GM18868 (cell line): ENCODE data around the gene PLEKHG2.
A peak's percentile ranks its signal among the peaks of the same experiment; 100 is the strongest.

Source experiments
- ATAC-seq: cut with Tn5 transposase; IDR thresholded peaks from one replicate; pipeline ENCODE4 v1.9.1; 2021; ENCODE audit warnings: mild to moderate bottlenecking, moderate library complexity; ENCODE audit not compliant: unreplicated experiment

The PLEKHG2 gene

DNA sequence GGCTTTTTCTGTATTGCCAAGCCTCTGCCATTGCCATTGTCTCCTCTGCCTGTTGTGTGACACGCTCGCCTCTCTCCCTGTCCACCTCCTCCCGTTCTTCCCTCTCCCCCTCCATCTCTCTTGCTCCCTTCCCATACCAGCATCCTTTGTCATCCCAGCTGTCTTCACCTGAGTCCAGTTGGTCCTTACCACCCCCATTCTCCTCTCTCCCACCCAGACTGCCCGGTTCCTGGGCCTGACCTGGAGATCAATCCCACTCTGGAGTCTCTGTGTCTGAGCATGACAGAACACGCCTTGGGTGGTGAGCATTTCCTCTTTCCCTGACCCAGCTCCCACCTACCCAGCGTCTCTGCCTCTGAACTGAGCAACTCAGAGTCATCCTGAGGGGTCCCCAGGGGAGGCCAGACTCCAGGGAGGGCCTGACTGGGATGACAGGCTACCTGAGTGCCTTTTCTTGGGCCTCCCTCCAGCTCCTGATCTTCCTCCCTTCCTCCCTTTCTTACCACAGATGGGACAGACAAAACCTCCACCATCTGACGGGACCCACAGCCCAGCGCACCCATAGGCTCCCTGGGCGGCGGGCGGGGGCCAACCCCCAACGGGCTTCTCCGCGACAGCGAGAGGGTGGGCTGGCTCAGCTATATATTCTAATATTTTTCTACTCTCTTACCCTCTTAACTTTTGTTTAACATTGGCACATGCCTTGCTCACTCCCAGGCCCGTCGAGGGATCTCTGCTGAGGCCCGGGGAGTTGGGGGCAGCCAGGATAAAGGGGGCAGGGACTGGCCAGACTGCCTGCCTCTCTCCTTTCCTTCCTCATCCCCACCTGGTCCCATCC, 29.3 kb upstream of the PLEKHG2 start:
- ATAC-seq = no peak

DNA sequence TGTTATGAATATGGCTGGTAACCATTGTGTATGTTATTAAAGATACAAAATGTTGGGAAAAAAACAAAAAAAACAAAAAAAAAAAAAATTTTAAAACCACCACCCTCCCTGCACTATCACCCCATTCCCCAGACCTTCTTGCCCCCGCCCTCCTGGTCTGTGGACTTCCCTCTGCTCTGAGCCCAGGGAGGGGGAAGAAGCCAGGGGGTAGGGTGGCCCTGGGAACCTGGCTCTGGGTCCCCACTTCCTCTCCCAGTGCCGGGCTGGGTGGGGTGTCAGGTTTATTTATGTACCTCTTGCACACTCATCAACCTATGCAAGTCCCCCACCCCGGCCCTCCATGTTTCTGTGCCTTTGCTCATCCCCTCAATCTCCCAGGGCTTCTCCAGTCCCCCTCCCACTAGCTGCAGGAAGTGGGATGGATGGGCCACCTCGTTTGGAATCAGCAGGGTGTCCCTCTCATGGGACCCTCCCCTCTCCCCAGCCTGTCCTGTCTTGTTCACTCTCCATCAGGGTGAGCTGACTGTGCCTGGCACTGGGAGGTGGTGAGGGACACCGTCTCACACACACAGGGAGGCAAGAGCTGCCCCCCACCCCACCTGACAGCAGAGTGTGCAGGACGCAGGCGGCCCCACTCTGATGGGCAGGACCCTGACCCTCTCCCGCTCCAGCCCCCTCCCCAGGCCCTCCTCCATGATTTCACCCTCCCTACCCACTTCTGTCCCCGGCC, 27.5 kb upstream of the PLEKHG2 start:
- no peak for ATAC-seq

DNA sequence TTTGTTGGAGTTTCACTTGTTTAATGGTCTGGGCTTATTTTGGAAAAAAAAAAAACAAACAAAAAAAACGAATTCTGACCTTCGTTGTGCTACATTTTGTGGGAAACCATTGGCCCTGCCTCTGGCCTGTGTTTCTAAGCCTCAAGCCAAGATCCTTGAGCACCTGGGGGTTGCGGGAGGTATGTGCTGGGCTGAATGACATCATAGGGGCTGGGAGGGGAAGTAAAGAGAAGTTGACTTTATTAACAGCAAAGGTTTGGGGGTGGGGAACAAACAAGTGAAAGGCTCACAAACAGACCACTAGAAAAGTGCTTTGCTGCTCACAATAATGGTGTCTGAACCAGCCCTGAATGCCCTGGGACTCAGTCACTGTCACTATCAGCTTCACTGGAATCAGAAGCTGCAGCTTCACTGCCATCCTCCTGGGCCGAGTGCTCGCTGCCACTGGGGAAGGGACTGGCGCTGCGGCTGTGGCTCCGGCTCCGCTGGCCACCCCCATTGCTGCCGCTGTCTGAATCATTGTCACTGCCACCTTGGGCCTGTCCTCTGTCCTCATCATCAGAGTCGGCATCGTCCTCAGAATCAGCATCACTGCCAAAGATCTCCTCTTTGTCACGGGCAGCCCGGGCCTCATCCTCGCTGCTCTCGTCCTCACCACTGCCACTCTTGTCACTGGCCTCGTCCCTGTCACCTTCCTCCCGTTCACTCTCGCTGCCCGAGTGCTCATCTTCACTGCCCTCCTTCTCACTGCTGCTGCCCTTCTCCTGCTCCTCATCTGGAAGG, 26.6 kb upstream of the PLEKHG2 start:
- ATAC-seq = no peak

DNA sequence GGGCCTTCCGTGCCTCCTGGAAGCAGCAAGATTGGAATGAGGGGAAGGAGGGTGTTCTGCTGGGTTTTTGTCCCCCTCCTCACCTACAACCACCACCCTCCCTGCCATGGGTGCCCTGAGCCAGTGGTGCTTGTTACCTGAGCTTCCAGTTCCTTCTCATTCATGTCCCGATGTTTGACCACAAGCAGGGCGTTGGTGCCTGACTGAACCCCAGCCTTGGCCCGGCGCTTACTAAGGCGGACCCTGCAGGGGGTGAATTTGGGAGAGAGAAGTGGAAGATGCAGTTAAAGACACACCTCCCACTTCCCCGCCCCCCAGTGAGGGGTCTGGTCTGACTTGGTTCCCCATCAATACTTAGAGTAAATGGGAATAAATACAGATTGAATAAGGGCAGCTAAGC, 25.9 kb upstream of the PLEKHG2 start:
- ATAC-seq = no peak

DNA sequence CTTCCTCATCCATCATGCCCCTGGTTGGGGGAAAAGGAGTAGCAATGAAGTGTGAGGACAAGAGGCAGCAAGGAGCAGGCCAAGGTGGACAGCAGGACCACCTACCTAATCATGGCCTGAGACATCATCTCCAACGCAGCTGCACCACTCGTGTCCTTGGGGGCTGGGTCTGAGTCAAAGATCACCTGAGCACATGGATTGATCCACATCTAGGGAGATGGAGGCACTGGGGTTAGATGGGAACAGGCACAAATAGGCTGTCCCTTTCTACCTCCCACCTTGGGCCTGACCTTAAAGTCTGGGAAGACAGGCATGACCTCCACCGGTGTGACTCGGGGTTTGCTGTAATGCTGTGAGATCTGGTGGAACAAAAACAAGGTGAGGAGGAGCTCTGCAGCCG, 23.8 kb upstream of the PLEKHG2 start:
- no peak for ATAC-seq

DNA sequence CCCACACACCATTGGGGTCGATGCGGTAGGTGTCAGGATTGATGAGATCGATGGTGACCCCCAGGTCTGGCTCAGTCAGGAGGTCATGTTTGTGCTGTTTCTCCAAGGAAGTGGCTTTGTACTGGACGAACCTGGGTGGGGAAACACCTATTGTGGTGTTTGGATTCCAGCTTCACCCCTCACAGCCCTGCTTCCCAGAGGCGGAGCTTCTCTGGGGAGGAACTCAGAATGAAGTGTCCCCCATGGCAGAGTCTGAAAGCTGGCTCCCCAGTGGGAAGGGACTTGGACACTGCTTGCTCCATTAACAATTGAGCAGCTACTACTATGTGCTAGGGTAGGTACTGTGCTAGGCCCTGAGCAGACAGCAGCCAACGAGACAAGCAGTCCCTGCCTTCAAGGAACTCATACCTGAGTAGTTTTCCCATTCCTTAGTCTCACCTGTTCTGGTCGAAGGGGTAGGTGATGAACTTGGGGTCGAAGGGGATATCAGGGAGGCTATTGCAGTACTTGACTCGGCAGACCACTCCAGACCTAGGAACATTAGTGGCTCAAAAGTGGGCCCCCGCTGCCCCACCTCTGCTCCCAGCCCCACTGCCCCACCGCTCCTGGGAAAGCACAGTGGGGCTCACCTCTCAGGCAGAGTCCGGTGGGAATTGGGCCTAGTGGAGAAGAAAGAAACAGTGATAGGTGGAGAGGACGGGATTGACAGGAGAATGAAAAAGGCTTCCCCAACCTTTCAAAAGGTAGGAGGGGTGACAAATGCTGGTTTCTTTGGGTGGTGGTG, 22.6 kb upstream of the PLEKHG2 start:
- ATAC-seq = no peak

DNA sequence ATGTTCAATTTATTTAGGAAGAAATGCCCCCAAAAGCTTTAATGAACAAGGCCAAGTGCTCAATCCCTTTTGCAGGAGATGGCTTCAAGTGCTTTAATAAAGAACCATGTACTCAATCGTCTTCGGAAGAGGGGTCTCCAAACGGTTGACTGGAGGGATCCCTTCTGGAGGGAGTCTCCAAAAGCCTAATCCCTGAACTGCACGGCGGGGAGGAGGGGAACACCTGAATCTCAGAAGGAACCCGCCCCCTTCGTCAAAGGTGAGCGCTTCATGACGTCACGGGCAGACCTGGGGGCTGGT, 22.1 kb upstream of the PLEKHG2 start:
- ATAC-seq = no peak

DNA sequence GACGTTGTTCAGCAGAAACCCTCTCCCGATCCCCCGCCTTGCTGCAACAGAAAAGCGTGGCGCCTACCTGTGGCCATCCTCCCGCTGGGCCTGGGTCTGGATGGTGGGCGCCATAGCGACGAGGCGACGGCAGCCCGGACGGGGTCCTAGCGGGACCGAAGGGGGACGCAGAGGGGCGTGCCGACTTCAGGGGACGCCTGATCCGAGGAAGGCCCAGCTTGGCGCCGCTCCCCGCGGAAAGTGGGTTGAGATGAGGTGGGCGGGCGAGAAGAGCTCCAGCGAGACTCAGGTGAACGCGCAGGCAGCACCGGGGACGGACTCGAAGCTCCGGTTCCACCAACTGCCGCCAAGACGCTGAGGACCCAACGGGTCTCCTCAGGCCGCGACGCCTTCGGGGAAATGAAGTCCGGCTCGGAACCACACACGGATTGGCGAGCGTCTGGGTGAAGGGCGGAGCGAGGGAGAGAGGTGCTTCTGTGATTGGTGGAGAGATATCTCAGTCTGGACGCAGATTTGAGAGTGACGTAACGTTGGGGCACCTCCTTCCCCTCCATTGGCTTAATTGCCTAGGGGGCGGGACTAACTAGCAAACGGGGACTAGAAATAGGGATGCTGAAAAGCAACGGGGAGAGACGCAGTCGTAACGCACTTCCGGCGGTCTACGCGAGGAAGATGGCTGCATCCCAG, 21.6 kb upstream of the PLEKHG2 start, which contains the start of the genes MED29 and PAF1:
Gene MED29 (plus strand): TSS at position 628 of the 687 bp plus-strand sequence. CDS start 45 bp downstream, at position 673.
Gene PAF1 (minus strand): TSS at position 356 of the 687 bp plus-strand sequence. CDS start 242 bp downstream, at position 114.
- ATAC-seq = peak; percentile 92

DNA sequence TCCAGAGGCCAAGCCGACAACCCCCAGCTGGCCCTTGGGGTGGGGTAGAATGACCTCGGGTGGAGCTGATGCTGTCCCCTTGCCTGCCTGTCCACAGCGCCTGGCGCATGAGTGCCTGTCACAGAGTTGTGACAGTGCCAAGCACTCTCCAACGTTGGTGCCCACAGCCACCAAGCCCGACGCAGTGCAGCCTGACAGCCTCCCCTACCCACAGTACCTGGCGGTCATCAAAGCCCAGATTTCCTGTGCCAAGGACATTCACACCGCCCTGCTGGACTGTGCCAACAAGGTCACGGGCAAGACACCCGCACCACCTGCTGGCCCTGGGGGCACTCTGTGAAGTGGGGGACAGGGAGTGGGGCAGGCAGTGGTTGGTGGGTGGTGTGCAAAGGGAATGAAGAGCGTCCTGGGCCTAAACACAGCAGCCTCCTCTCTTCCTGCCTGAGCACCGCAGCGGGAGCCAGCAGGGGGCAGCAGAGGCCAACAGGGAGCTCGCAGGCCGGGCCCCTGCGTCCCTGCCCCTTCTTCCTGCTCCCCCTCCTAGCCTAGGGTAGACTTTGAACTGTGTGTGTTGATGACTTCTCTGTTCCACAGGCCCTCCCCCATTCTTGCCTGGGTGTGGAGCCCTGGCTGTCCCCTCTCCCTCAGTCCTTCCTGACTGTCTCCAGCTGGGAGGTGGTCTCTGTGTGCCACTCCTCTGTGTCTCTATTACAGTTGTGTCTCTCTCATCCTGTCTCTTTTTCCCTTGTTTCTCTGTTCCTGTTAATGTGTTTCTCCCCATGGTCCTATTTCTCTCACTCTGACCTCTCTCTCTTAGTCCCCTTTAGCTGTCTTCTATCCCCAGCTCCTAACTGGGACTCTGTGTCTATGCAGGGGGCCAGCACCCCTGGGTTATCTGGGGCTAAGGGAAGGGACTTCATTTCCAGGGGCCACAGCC, 14.8 kb upstream of the PLEKHG2 start:
- ATAC-seq = peak; percentile 39

DNA sequence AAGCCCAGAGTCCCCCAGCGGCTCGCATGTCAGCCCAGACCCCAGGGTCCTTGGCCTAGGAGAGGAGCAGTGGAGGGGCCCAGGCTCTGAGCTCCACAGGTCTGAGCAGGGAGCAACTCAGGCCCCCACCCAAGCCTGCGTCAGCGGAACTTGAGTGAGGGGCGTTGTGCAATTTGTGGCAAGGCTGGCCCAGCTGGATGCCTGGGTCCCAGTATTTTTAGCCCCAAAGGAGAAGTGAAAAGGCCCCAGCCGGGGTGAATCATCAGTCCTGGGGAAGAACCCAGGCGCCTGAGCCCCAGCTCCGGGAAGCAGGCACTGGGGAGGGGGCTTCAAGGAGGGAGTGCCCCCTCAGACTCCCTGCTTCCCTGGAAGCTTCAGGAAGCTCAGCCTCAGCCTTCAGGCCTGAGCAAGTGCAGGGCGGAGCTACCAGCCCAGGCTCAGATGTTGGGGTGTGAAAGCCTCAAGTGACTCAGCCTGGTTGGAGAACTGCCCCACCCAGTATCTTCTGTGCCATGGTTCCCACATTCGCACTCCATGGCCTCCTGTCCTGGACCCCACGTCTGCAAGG, 14.1 kb upstream of the PLEKHG2 start:
- no peak for ATAC-seq

DNA sequence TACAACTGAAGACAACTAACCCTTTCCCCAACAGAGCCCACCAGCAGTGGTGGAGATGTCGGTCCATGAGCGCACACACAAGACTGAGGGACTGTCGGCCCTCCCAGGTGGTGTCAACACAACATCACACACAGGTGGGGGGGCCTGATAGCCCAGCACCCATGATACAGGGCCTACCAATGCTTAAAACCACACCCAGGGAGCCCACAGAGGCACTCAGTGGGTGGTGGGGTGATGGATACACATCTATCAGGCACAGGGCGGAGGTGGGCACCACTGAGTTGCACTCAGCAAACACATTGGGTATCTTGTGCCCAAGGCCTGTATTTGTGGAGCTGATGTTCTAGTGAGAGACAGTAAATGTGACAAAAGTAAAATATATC, 12.8 kb upstream of the PLEKHG2 start:
- ATAC-seq = no peak

DNA sequence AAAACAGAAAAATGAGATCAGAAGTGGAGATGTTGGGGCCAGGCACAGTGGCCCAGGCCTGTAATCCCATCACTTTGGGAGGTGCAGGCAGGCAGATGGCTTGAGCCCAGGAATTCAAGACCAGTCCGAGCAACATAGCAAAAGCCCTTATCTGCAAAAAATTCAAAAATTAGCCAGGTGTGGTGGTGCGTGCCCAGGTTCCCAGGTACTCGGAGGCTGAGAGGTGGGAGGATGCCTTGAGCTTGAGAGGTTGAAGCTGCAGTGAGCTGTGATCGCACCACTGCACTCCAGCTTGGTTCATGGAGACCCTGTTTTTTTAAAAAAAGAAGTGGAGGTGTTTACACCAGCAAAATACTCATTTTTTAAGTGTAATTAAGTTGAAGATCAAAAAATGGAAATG, 12.4 kb upstream of the PLEKHG2 start:
- no peak for ATAC-seq

DNA sequence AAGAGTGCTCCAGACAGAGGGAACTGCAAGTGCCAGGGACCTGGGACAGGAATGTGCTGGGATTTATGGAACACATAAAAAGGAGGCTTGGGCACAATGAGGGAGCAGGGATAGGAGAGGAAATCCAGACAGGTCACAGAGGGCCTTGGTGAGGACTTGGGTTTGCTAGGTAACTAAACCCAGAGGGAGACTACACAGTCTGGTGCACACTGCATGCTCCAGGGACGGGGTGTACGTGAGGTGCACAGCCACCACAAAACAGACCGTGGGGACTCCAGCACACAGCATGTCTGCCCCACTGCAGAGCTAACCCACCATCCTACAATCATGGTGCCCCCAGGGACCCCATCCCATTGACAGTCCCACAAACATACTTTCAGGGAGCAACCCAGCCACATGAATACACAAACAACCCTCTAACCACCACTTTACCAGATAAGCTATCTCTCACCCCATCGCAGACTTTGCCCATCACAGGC, 11.4 kb upstream of the PLEKHG2 start:
- ATAC-seq = peak; percentile 1

DNA sequence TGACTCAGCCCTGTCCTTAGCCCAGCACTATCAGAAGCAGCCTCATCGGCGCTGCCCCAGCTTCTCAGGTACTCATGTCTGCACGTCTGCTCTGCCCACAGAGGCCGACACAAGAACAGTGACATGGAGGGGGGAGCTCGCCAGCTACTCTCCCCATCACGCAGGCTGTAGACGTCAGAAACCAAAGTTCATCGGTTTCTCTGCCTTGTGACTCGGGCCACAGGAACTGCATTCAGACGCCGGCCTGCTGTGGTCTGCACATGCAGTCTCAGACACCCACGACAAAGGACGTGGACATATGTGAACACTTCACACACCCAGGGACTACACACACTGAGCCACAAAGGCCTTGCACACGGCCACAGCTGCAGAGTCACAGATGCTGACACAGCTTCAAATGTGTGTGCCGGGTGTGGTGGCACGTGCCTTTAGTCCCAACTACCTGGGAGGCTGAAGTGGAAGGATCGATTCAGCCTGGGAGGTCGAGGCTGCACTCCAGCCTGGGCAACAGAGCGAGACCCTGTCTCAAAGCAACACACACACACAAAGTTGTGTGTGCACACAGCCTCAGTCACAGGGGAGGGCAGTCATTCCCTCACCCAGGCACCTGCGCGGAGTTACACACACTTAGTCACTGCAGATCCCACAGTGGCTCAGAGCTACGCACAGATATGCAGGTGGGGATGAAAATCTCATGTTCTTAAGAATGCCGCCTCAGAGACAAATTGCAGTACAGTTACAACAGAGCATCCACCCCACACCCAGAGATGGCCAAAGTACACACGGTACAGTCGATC, 10.7 kb upstream of the PLEKHG2 start:
- peak; percentile 22 for ATAC-seq

DNA sequence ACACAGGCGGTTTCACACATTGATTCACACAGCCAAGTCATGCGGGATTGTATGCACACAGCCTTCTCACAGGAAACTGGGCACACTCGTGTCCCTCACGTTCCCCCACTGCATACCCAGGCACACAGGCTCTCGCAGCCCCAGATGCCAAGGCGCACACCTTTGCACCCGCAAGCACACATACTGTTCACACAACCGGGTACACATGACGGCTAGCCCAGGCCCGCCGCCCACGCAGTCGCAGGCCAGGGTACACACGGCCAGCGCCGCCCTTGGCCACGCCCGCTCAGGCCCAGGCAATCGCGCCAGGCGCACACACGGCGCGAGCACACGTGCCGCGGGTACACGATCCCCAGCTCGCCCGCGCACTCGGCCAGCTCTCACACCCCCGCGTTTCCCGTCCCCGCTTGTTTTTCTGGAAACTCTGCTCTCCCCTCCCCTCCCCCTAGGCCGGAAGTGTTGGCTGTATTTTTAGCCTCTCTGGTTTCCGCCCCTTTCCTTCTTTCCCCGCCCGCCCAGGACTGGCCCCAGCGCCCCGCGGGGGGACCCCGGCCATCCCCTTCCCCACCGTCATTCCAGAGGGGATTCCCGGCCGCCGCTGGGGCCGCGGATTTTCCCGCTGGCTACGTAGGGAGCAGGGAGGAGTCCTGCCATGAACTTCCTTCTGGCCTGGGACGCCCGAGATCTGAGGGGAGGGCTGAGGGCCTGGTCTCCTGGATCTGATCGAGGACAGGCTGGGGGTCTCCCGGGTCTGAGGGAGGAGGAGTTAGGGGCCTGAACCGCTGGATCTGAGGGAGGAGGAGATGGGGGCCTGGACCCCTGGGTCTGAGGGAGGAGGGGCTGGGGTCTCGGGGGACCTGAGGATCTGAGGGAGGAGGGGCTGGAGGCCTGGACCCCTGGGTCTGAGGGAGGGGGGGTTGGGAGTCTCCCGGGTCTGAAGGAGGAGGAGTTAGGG, 9.8 kb upstream of the PLEKHG2 start:
- ATAC-seq = no peak
